ENCODE measurements around the gene ARL11.

- TF ChIP-seq CTCF (IDR thresholded peaks at IDR 0.05) (no peak), POLR2A (IDR thresholded peaks at IDR 0.05) (no peak)
Observed at GRCh38 chr13:49615836-49616675, 12.3 kb upstream of the ARL11 start.
